Measurements from ENCODE around the gene VASH1.

VASH1 gene

GRCh38 chr14:76767681-76768656 lies 6.7 kb downstream of the VASH1 start:
- DNase-seq (ENCODE audit: low spot score): peak; percentile 81
- Histone ChIP-seq H3K4me3 (peak overlapping the region; percentile 14), H3K27ac (peak overlapping the region; percentile 44 to 85)
- no peak for TF ChIP-seq CTCF (IDR thresholded peaks at IDR 0.05)

GRCh38 chr14:76768671-76769500 lies 7.6 kb downstream of the VASH1 start:
- Histone ChIP-seq H3K27ac (peak overlapping the region; percentile 44 to 85), H3K4me3 (peak overlapping the region; percentile 14)
- no peak for TF ChIP-seq CTCF (IDR thresholded peaks at IDR 0.05)
- peak; percentile 75 for DNase-seq (ENCODE audit: low spot score)

GRCh38 chr14:76769636-76770292 lies 8.5 kb downstream of the VASH1 start:
- peak; percentile 66 for DNase-seq (ENCODE audit: low spot score)
- no peak overlapping the region for H3K4me3 ChIP-seq
- no peak for TF ChIP-seq CTCF (IDR thresholded peaks at IDR 0.05)
- peak overlapping the region; percentile 19 to 92 for H3K27ac ChIP-seq

GRCh38 chr14:76770521-76771436 lies 9.5 kb downstream of the VASH1 start:
- peak; percentile 69 for DNase-seq (ENCODE audit: low spot score)

GRCh38 chr14:76771437-76771980 lies 10.2 kb downstream of the VASH1 start:
- DNase-seq (ENCODE audit: low spot score): peak; percentile 55
- H3K27ac ChIP-seq: peak overlapping the region; percentile 86 to 92
- H3K4me3 ChIP-seq: no peak overlapping the region
- no peak for TF ChIP-seq CTCF (IDR thresholded peaks at IDR 0.05)

More at GRCh38 chr14:76770521-76771436, 9.5 kb downstream of the VASH1 start:
- Histone ChIP-seq H3K27ac (peak overlapping the region; percentile 86 to 92), H3K4me3 (no peak overlapping the region)
- no peak for TF ChIP-seq CTCF (IDR thresholded peaks at IDR 0.05)

All from coronary artery (tissue), 2 donors.